GM21825 (cell line): Measurements from ENCODE around the gene RAPGEF5.

Experiments
- ATAC-seq: cut with Tn5 transposase; IDR thresholded peaks from one replicate; pipeline ENCODE4 v1.9.1; 2021; ENCODE audit warnings: mild to moderate bottlenecking, moderate library complexity; ENCODE audit not compliant: unreplicated experiment

Gene RAPGEF5

GRCh38 chr7:22195397-22196172, 161.4 kb downstream of the RAPGEF5 start:
- no peak for ATAC-seq

GRCh38 chr7:22194658-22195273, 162.2 kb downstream of the RAPGEF5 start:
- no peak for ATAC-seq

- no peak for ATAC-seq
Observed at GRCh38 chr7:22193450-22193983, 163.4 kb downstream of the RAPGEF5 start.

GRCh38 chr7:22192801-22193200, 164.2 kb downstream of the RAPGEF5 start:
- ATAC-seq: no peak

GRCh38 chr7:22190736-22191135, 166.2 kb downstream of the RAPGEF5 start:
- no peak for ATAC-seq

GRCh38 chr7:22189741-22190140, 167.2 kb downstream of the RAPGEF5 start:
- ATAC-seq: no peak

GRCh38 chr7:22189230-22189629, 167.7 kb downstream of the RAPGEF5 start:
- no peak for ATAC-seq

- no peak for ATAC-seq
Observed at GRCh38 chr7:22187691-22188348, 169.1 kb downstream of the RAPGEF5 start.

- ATAC-seq: no peak
Observed at GRCh38 chr7:22185559-22185958, 171.4 kb downstream of the RAPGEF5 start.

- no peak for ATAC-seq
Observed at GRCh38 chr7:22184549-22185199, 172.3 kb downstream of the RAPGEF5 start.

GRCh38 chr7:22183522-22184280, 173.3 kb downstream of the RAPGEF5 start:
- ATAC-seq: no peak

GRCh38 chr7:22182149-22182548, 174.8 kb downstream of the RAPGEF5 start:
- no peak for ATAC-seq

GRCh38 chr7:22181663-22182062, 175.3 kb downstream of the RAPGEF5 start:
- no peak for ATAC-seq

GRCh38 chr7:22179442-22179879, 177.5 kb downstream of the RAPGEF5 start:
- ATAC-seq: no peak

GRCh38 chr7:22178735-22179134, 178.2 kb downstream of the RAPGEF5 start:
- no peak for ATAC-seq

GRCh38 chr7:22176791-22177412, 180.1 kb downstream of the RAPGEF5 start:
- ATAC-seq: no peak

- ATAC-seq: peak; percentile 5
Observed at GRCh38 chr7:22174574-22174953, 182.4 kb downstream of the RAPGEF5 start.

- peak; percentile 94 for ATAC-seq
Observed at GRCh38 chr7:22173685-22174573, 183.0 kb downstream of the RAPGEF5 start.

- ATAC-seq: no peak
Observed at GRCh38 chr7:22168129-22168634, 188.8 kb downstream of the RAPGEF5 start.
